H9 (cell line): ENCODE measurements around the gene USP13. TPM values are rescaled to one million over a fixed set of nuclear protein-coding genes. Genes with fewer than 3 reads are reported as not detected.

ENCODE experiments used
- DNase-seq: peaks from one replicate; pipeline ENCODE4 v3.0.0-alpha.2; 2017
- H2AFZ ChIP-seq: one replicate; pipeline ENCODE4 v1.6.1; 2013; ENCODE audit warnings: mild to moderate bottlenecking, low read length, control low read depth, moderate library complexity
- H2AK5ac ChIP-seq: 2 replicates; pipeline ENCODE4 v1.6.1; 2013; ENCODE audit warnings: low read length, control low read depth, mixed read lengths; ENCODE audit not compliant: insufficient read length
- H2BK120ac ChIP-seq: one replicate; pipeline ENCODE4 v1.6.1; 2013; ENCODE audit warnings: low read depth, mild to moderate bottlenecking, low read length, control low read depth, inconsistent platforms; ENCODE audit not compliant: poor library complexity, severe bottlenecking
- H2BK12ac ChIP-seq: 2 replicates; pipeline ENCODE4 v1.6.1; 2013; ENCODE audit warnings: low read length, control low read depth, mixed read lengths, low read depth; ENCODE audit not compliant: insufficient read length
- H2BK15ac ChIP-seq: 2 replicates; pipeline ENCODE4 v1.6.1; 2013; ENCODE audit warnings: low read depth, low read length, control low read depth
- H2BK20ac ChIP-seq: one replicate; pipeline ENCODE4 v1.6.1; 2013; ENCODE audit warnings: low read depth, mild to moderate bottlenecking, low read length, control low read depth, inconsistent platforms; ENCODE audit not compliant: poor library complexity, severe bottlenecking
- H2BK5ac ChIP-seq: 2 replicates; pipeline ENCODE4 v1.6.1; 2013; ENCODE audit warnings: low read length, control low read depth, mixed read lengths; ENCODE audit not compliant: insufficient read length
- H3K14ac ChIP-seq: 2 replicates; pipeline ENCODE4 v1.6.1; 2013; ENCODE audit warnings: low read length, control low read depth; ENCODE audit not compliant: insufficient read depth
- H3K18ac ChIP-seq: 2 replicates; pipeline ENCODE4 v1.6.1; 2013; ENCODE audit warnings: low read depth, mild to moderate bottlenecking, mixed read lengths, low read length, control low read depth; ENCODE audit not compliant: insufficient read length
- H3K23ac ChIP-seq: 2 replicates; pipeline ENCODE4 v1.6.1; 2013; ENCODE audit warnings: low read length, control low read depth, mixed read lengths, low read depth; ENCODE audit not compliant: insufficient read length
- H3K23me2 ChIP-seq: 2 replicates; pipeline ENCODE4 v1.6.1; 2013; ENCODE audit warnings: low read depth, mild to moderate bottlenecking, mixed read lengths, low read length, control low read depth; ENCODE audit not compliant: insufficient read length, poor library complexity, severe bottlenecking
- H3K27ac ChIP-seq: 2 replicates; pipeline ENCODE4 v1.5.1; 2013; ENCODE audit warnings: low read length, control low read depth, mixed read lengths, low read depth; ENCODE audit not compliant: insufficient read length
- H3K27me3 ChIP-seq: 2 replicates; pipeline ENCODE4 v1.6.1; 2013; ENCODE audit warnings: low read length, control low read depth, inconsistent platforms; ENCODE audit not compliant: insufficient read depth
- H3K4ac ChIP-seq: 2 replicates; pipeline ENCODE4 v1.6.1; 2013; ENCODE audit warnings: low read depth, mild to moderate bottlenecking, control low read depth, inconsistent platforms, low read length, moderate library complexity
- H3K4me1 ChIP-seq: 2 replicates; pipeline ENCODE4 v1.6.1; 2013; ENCODE audit warnings: low read length, control low read depth, inconsistent platforms; ENCODE audit not compliant: insufficient read depth
- H3K4me2 ChIP-seq: 2 replicates; pipeline ENCODE4 v1.6.1; 2013; ENCODE audit warnings: low read length, control low read depth, mixed read lengths; ENCODE audit not compliant: insufficient read length, insufficient read depth
- H3K56ac ChIP-seq: 2 replicates; pipeline ENCODE4 v1.6.1; 2013; ENCODE audit warnings: low read depth, mild to moderate bottlenecking, mixed read lengths, low read length, control low read depth; ENCODE audit not compliant: insufficient read length
- H3K79me1 ChIP-seq: 2 replicates; pipeline ENCODE4 v1.6.1; 2013; ENCODE audit warnings: low read depth, mild to moderate bottlenecking, moderate library complexity, low read length, control low read depth, inconsistent platforms; ENCODE audit not compliant: insufficient read depth, poor library complexity, severe bottlenecking
- H3K79me2 ChIP-seq: 2 replicates; pipeline ENCODE4 v1.6.1; 2013; ENCODE audit warnings: low read length, control low read depth, inconsistent platforms; ENCODE audit not compliant: insufficient read depth
- H3K9ac ChIP-seq: 2 replicates; pipeline ENCODE4 v1.6.1; 2013; ENCODE audit warnings: low read length, control low read depth, mixed read lengths; ENCODE audit not compliant: insufficient read length; ENCODE audit errors: extremely low read depth
- H3K9me3 ChIP-seq: one replicate; pipeline ENCODE4 v1.6.1; 2013; ENCODE audit warnings: low read depth, low read length, inconsistent platforms; ENCODE audit not compliant: control insufficient read depth
- H3T11ph ChIP-seq: one replicate; pipeline ENCODE4 v1.6.1; 2013; ENCODE audit warnings: mild to moderate bottlenecking, low read length, control low read depth, inconsistent platforms
- H4K20me1 ChIP-seq: one replicate; pipeline ENCODE4 v1.6.1; 2013; ENCODE audit not compliant: control insufficient read depth, insufficient read length, insufficient read depth
- H4K5ac ChIP-seq: 2 replicates; pipeline ENCODE4 v1.6.1; 2013; ENCODE audit warnings: low read depth, mild to moderate bottlenecking, mixed read lengths, low read length, control low read depth; ENCODE audit not compliant: insufficient read length
- H4K8ac ChIP-seq: replicated peaks from 2 replicates; pipeline ENCODE4 v1.6.1; 2013; ENCODE audit warnings: low read length, control low read depth, mixed read lengths, low read depth; ENCODE audit not compliant: insufficient read length
- H4K91ac ChIP-seq: 2 replicates; pipeline ENCODE4 v1.6.1; 2013; ENCODE audit warnings: low read depth, mild to moderate bottlenecking, moderate library complexity, mixed read lengths, low read length, control low read depth; ENCODE audit not compliant: insufficient read length
- H3K27ac Mint-ChIP-seq, 3 experiments: 2 replicates in 2 of 3; 3 replicates in 1 of 3; pipeline ENCODE4 v1.8.0; 2020 to 2021; ENCODE audit warnings: mixed read lengths in 3 of 3, mild to moderate bottlenecking in 1 of 3, moderate library complexity in 1 of 3
- H3K27me3 Mint-ChIP-seq: 2 replicates; pipeline ENCODE4 v1.8.0; 2021; ENCODE audit warnings: low read depth, mild to moderate bottlenecking, moderate library complexity, mixed read lengths
- H3K36me3 Mint-ChIP-seq, 3 experiments: 2 replicates in 2 of 3; 3 replicates in 1 of 3; pipeline ENCODE4 v1.8.0; 2020 to 2021; ENCODE audit warnings: low read depth in 3 of 3, mixed read lengths in 3 of 3; ENCODE audit not compliant: insufficient read depth in 1 of 3
- H3K4me1 Mint-ChIP-seq, 2 experiments: 2 replicates each; pipeline ENCODE4 v1.8.0; 2020; ENCODE audit warnings: mixed read lengths in 2 of 2
- H3K4me3 Mint-ChIP-seq, 2 experiments: 2 replicates in 1 of 2; 3 replicates in 1 of 2; pipeline ENCODE4 v1.8.0; 2020 to 2021; ENCODE audit warnings: mild to moderate bottlenecking in 2 of 2, mixed read lengths in 2 of 2, moderate library complexity in 1 of 2
- H3K9me3 Mint-ChIP-seq, 2 experiments: 2 replicates in 1 of 2; 3 replicates in 1 of 2; pipeline ENCODE4 v1.8.0; 2020; ENCODE audit warnings: mild to moderate bottlenecking in 2 of 2, mixed read lengths in 2 of 2, moderate library complexity in 1 of 2
- WGBS: extraction: QIAGEN DNeasy Blood & Tissue Kit; methylation state at CpG from one replicate; pipeline ENCODE4 v1.1.7; 2013; ENCODE audit warnings: missing lambda C conversion rate, low lambda C conversion rate, mixed read lengths; ENCODE audit not compliant: insufficient read length; ENCODE audit errors: extremely low coverage; 5-methylcytosine and 5-hydroxymethylcytosine counted together
- total RNA-seq: library from RNA; stranded (reverse); gene quantifications from 2 replicates; pipeline ENCODE4 v1.2.1, GENCODE V29; 2021
- TF ChIP-seq, protein P1 (sequence below): fragments of 200-600 bp; sonication (generic); conservative IDR thresholded peaks from 3 replicates; pipeline ENCODE4 v1.8.0; 2021; ENCODE audit warnings: antibody characterized with exemption, mild to moderate bottlenecking

USP13 gene
- total RNA-seq, 1 experiment from 2014 or later, result 26.7 TPM

DNA sequence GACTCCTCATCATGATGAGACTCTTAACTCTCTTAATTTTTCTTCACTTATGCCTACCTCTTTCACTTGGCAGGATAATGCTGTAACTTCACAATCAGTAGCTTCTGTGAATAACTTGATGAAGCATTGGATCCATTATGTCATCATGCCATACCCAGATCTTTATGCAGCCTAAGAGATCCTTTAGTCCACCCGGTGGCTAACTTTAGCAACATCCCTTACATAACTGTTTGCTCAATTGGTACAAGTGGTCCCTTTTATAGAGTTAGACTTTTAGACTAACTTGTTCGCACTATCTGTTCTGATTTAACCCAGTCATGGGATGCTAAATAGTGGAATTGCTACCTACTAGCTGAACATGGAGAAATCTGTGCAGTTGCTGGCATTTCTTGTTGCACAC lies 184.5 kb downstream of the USP13 start:
- H2AFZ ChIP-seq, result no peak overlapping the region
- TF ChIP-seq, protein P1, sequence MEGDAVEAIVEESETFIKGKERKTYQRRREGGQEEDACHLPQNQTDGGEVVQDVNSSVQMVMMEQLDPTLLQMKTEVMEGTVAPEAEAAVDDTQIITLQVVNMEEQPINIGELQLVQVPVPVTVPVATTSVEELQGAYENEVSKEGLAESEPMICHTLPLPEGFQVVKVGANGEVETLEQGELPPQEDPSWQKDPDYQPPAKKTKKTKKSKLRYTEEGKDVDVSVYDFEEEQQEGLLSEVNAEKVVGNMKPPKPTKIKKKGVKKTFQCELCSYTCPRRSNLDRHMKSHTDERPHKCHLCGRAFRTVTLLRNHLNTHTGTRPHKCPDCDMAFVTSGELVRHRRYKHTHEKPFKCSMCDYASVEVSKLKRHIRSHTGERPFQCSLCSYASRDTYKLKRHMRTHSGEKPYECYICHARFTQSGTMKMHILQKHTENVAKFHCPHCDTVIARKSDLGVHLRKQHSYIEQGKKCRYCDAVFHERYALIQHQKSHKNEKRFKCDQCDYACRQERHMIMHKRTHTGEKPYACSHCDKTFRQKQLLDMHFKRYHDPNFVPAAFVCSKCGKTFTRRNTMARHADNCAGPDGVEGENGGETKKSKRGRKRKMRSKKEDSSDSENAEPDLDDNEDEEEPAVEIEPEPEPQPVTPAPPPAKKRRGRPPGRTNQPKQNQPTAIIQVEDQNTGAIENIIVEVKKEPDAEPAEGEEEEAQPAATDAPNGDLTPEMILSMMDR, result peak; percentile 36; the same call in 2 of the 3 replicates
- H3K18ac ChIP-seq, result no peak overlapping the region
- H3T11ph ChIP-seq, result no peak overlapping the region
- no peak overlapping the region for H2BK5ac ChIP-seq
- no peaks in the 10 kb centered on the region for H3K23me2 ChIP-seq
- H4K20me1 ChIP-seq, result no peaks in the 10 kb centered on the region
- H3K14ac ChIP-seq, result no peak overlapping the region
- peaks cover 3% of the 10 kb centered on the region; the same call in 1 of the 2 replicates for H3K4me1 ChIP-seq
- no peak overlapping the region for H4K8ac ChIP-seq
- DNase-seq, result no peak
- no peak overlapping the region for H2BK20ac ChIP-seq
- no peaks in the 10 kb centered on the region for H3K79me1 ChIP-seq
- H2BK12ac ChIP-seq, result no peak overlapping the region
- no peaks in the 10 kb centered on the region for H3K79me2 ChIP-seq
- Mint-ChIP-seq H3K27me3 (no peaks in the 10 kb centered on the region; the same call in none of the 2 replicates), H3K9me3 (no peaks in the 10 kb centered on the region), H3K4me1 (peaks cover 6 to 8% of the 10 kb centered on the region in 2 experiments), H3K27ac (no peak overlapping the region), H3K4me3 (no peak overlapping the region), H3K36me3 (no peaks in the 10 kb centered on the region)
- H2BK120ac ChIP-seq, result no peak overlapping the region
- no peaks in the 10 kb centered on the region for H3K9me3 ChIP-seq
- H2AK5ac ChIP-seq, result no peak overlapping the region
- H3K27ac ChIP-seq, result no peak overlapping the region
- no peak overlapping the region for H3K23ac ChIP-seq
- H3K4me2 ChIP-seq, result no peak overlapping the region
- WGBS, result no CpG with 5 or more reads among the region's 2 CpGs
- no peak overlapping the region for H3K4ac ChIP-seq
- no peak overlapping the region for H4K5ac ChIP-seq
- no peak overlapping the region for H3K9ac ChIP-seq
- no peak overlapping the region for H3K56ac ChIP-seq
- no peak overlapping the region for H4K91ac ChIP-seq
- no peak overlapping the region for H2BK15ac ChIP-seq
- no peaks in the 10 kb centered on the region for H3K27me3 ChIP-seq

Other genes with a start within 250 kb of the USP13 start
- 24.2 and 25.0 TPM in 2 replicates for gene GNB4, start 201.6 kb upstream of the USP13 start, total RNA-seq
- gene ACTL6A, start 90.1 kb upstream of the USP13 start, total RNA-seq, result 74.5 and 83.2 TPM in 2 replicates
- 75.5 and 77.3 TPM in 2 replicates for gene MRPL47, start 48.4 kb upstream of the USP13 start, total RNA-seq
- gene NDUFB5, start 48.2 kb upstream of the USP13 start, total RNA-seq, result 78.9 and 84.5 TPM in 2 replicates